SU-DHL-6 (cell line): Measurements from ENCODE around the gene CTU2.

Source experiments
- CTCF ChIP-seq: fragments of 200-600 bp; sonication (generic); IDR thresholded peaks from one replicate; pipeline ENCODE4 v1.5.1; 2017; ENCODE audit warnings: antibody characterized with exemption, mild to moderate bottlenecking, low read length, moderate library complexity; ENCODE audit not compliant: insufficient read depth, poor library complexity, severe bottlenecking
- EZH2phosphoT487 ChIP-seq: fragments of 200-600 bp; sonication (generic), shearing (Covaris generic); conservative IDR thresholded peaks from 2 replicates; pipeline ENCODE4 v1.6.1; 2018; ENCODE audit warnings: mild to moderate bottlenecking, antibody characterized with exemption, low read length, moderate library complexity, mixed read lengths

GRCh38 chr16:88759245-88759975 lies 53.1 kb downstream of the CTU2 start:
- TF ChIP-seq CTCF: no peak
- no peak for TF ChIP-seq EZH2phosphoT487
